HG02759 (cell line): ENCODE results near the gene JMJD6.

Source experiments
- ATAC-seq: cut with Tn5 transposase; IDR thresholded peaks from one replicate; pipeline ENCODE4 v1.9.1; 2021; ENCODE audit warnings: mild to moderate bottlenecking, moderate library complexity; ENCODE audit not compliant: unreplicated experiment

The JMJD6 gene

GRCh38 chr17:76683011-76683755 is 43.2 kb downstream of the JMJD6 start:
- ATAC-seq = no peak

DNA sequence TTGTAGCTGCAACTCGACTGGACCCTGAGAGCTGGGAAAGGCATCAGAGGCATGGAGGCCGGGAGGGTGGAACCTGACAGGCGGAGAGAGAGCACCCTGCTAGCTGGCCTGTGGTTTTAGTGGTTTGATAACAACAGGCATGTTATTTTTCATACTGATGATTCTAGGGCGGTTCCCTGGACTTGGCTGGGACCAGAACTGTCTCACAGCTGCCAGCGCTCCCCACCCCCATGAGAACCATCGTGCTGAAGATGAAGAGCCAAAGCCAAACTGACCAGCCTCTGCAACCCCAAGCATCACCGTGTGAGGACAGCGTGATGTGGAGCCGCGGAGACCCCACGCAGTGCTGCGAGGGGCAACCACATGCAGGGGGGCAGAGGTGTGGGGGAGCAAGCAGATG is 44.1 kb downstream of the JMJD6 start:
- no peak for ATAC-seq

- no peak for ATAC-seq
These were observed 44.9 kb downstream of the JMJD6 start for GRCh38 chr17:76681222-76682137.

GRCh38 chr17:76679239-76679638 is 47.2 kb downstream of the JMJD6 start:
- ATAC-seq = no peak

GRCh38 chr17:76678330-76678729 is 48.1 kb downstream of the JMJD6 start:
- ATAC-seq = no peak

- no peak for ATAC-seq
These were observed 49.0 kb downstream of the JMJD6 start for GRCh38 chr17:76677406-76677805.

GRCh38 chr17:76676629-76677028 is 49.8 kb downstream of the JMJD6 start:
- ATAC-seq = no peak

DNA sequence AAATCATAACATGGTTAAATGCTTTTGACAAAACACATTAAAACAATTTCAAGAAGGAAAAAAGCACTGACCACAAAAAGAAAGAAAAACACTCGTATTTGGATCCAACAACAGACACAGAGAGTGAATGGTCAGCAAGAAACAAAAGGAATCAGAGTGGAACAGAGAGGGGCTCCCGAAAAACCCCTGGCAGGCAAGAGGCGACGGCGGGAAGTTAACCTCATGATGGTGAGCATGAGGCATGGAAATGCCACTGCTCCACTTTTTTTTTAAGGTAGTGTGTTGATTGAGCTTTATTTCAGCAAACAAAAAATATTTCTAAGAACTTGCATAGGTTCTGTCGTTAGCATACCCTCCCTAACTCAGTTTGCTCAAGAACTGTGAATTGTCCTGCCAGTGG is 50.8 kb downstream of the JMJD6 start:
- no peak for ATAC-seq

GRCh38 chr17:76674600-76674999 is 51.8 kb downstream of the JMJD6 start:
- ATAC-seq = no peak

DNA sequence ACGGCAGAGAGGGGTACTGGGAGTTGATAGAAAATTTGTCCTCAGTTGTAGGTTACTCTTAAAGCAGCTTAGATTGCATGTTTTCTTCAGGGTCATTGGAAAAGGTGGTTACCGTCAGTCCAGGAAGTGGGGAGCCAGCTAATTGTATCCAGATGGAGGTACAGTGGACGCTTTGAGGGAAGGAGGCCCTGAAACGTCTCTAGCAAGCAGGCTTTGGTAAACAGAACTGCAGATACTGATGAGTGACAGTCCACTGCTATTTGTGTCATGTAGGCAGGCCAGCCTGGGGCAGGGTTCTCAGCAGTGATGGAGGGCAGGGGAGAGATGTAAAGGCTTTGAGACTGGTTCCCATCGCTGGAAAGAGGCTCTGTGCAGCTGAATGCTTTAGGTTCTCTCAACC is 52.7 kb downstream of the JMJD6 start:
- ATAC-seq = no peak

- ATAC-seq = no peak
These were observed 53.5 kb downstream of the JMJD6 start for GRCh38 chr17:76672892-76673291.

DNA sequence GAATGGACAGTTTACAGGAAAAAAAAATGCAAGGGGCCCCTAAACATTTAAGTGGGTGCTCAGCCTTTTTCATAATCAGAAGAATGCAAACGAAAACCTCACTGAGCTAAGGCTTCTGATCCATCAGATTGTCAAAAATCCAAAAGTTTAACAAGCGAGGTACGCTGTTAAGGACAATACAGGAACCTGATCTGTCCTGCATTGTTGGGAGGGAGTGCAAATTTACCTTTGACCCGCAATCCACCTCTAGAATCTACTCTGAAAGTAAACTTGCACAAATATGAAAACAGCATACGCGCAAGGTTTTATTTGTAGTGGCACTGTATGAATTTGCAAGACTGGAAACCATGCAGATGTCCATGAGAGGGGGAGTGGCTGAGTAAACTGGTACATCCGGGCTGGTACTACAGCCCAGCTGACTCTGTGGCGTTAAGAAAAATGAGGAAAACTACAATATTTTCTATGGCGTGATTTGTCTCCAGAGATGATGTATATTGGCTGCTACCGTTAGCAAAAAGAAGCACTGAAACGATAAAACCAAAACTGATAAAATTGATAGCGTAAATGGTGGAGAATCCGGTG is 54.0 kb downstream of the JMJD6 start:
- ATAC-seq = no peak

GRCh38 chr17:76671912-76672262 is 54.5 kb downstream of the JMJD6 start:
- ATAC-seq = peak; percentile 13

DNA sequence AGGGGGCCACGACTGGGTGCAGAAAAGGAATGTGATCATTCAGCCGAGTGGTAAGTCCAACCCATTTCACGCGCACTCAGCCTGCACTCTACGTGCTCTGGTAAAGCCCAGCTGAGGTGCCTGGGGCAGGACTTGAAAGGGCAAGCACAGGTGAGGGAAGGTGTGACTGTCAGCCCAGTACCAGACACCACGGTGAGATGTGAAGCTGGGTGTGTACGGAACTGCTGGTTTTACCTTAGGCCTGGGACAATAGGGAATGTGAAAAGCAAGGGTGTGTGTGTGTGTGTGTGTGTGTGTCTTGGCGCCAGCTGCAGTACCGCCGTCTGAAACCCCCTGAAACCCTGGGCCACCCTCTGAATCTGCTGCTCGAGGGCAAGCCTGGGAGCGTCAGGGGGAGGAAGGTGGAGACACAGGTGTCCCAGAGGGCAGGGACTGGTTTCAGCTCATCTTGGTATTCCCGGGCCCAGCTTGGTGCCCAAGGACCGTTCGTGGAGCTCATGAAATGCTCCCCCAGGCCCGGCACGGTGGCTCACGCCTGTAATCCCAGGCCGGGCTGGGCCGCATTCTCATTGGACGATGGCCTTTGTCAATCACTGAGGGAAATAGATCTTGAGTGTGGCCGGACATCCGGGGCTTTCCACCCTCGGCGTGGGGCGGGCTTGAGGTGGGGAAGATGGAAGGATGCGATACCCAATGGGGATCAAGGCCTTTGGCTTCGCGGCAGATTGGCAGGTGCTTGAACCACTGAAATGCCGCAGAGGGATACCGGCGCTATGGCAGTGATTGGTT is 55.1 kb downstream of the JMJD6 start:
- ATAC-seq = peak; percentile 98

DNA sequence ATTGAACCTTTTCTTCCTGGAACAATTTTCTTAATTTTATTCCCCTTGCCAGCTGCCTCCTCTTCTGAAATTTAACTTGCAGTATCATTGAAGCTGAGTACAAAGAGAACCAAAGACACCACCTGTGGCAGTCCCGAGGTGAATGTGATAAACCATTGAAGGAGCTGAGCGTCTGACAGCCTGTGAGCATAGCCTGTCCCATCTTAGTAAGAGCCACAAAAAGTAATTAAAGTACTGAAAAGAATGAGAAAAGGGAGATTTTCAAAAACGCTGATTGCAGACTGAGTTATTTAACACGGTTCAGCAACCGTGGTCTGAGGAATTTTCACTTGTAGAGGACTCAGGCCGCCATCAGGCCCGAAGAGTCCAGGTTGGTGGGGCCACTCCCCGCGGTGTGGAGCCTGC is 55.7 kb downstream of the JMJD6 start:
- ATAC-seq = no peak

DNA sequence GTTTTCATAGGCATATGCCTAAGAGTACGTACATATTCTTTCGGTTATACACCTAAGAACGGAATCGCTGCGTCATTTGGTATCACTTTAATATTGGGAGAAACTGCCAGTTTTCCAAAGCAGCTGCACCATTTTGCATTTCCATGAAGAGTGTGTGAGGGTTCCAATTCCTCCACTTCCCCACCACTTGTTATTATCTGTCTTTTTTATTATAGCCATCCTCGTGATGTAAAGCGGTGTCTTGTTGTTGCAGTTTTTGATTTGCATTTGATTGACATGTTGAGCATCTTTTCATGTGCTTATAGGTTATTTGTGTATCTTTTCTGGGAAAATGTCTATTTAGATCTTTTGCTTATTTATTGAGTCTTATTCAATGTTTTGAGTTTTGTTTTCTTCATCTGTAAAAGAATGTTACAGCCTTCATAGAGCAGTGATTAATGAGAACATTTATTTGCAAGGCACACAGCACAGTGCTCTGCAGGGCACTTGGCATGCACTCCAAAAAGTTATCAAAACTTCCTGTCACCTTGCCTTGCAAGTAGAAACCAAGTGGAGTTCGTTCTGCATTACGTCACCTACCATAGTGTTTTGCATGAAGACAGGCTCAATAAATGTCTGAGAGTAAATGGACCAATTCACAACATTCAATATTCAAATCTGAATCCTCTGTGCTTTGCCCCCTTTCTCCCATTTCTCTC is 56.2 kb downstream of the JMJD6 start:
- no peak for ATAC-seq
